Kidney epithelial cell (primary cell): ENCODE measurements around the gene CPNE2. TPM values are rescaled to one million over a fixed set of nuclear protein-coding genes. Genes with fewer than 3 reads are reported as not detected.

Experiments
- DNase-seq: peaks from one replicate; pipeline ENCODE4 v3.0.0-alpha.2; 2010; ENCODE audit warnings: low read depth
- H3K27me3 ChIP-seq: 2 replicates; pipeline ENCODE4 v1.6.0; 2011; ENCODE audit warnings: low read length; ENCODE audit not compliant: control insufficient read depth, insufficient read depth
- H3K36me3 ChIP-seq: 2 replicates; pipeline ENCODE4 v1.5.1; 2011; ENCODE audit warnings: low read length; ENCODE audit not compliant: control insufficient read depth, insufficient read depth
- H3K4me3 ChIP-seq: 2 replicates; pipeline ENCODE4 v1.5.1; 2011; ENCODE audit warnings: low read depth, mild to moderate bottlenecking, control low read depth, low read length
- total RNA-seq: library from RNA; depleted of rRNA; stranded (reverse); fragments of >200 nt; gene quantifications from 2 replicates; pipeline ENCODE4 v1.2.3, GENCODE V29; 2015
- TF ChIP-seq, protein P1 (sequence below): IDR thresholded peaks from 2 replicates; pipeline ENCODE4 v1.5.1; 2011; ENCODE audit warnings: mild to moderate bottlenecking, moderate library complexity, low read length, control low read depth, inconsistent platforms; ENCODE audit not compliant: insufficient read depth, poor library complexity, severe bottlenecking

The CPNE2 gene
- total RNA-seq, 1 donor from 2014 or later: 24.3 TPM

DNA sequence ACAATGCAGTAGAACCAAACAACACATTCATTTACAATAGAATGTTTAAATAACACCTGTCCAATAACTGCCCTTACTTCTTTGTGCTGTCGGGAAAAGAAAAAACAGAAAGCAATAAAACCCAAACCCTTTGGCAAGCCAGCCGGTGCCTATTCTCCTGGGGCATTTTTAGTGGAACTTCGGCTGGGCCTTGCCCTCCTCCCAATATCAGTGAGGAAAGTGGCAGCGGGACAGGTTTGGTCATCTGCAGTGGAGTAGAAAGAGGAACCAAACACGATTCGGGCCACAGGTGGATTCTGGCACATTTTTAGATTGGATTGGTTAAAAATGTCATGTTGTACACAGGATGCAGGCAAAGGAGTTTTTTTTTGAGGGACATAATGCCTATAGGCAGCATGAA is 61.5 kb downstream of the CPNE2 start:
- Histone ChIP-seq H3K36me3 (peaks cover 1% of the 10 kb centered on the region), H3K27me3 (no peaks in the 10 kb centered on the region), H3K4me3 (no peak overlapping the region)
- DNase-seq: no peak
- TF ChIP-seq, protein P1, sequence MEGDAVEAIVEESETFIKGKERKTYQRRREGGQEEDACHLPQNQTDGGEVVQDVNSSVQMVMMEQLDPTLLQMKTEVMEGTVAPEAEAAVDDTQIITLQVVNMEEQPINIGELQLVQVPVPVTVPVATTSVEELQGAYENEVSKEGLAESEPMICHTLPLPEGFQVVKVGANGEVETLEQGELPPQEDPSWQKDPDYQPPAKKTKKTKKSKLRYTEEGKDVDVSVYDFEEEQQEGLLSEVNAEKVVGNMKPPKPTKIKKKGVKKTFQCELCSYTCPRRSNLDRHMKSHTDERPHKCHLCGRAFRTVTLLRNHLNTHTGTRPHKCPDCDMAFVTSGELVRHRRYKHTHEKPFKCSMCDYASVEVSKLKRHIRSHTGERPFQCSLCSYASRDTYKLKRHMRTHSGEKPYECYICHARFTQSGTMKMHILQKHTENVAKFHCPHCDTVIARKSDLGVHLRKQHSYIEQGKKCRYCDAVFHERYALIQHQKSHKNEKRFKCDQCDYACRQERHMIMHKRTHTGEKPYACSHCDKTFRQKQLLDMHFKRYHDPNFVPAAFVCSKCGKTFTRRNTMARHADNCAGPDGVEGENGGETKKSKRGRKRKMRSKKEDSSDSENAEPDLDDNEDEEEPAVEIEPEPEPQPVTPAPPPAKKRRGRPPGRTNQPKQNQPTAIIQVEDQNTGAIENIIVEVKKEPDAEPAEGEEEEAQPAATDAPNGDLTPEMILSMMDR: no peak

GRCh38 chr16:57155702-57156350 is 63.4 kb downstream of the CPNE2 start:
- H3K27me3 ChIP-seq: no peaks in the 10 kb centered on the region
- H3K4me3 ChIP-seq: no peak overlapping the region
- TF ChIP-seq, protein P1: no peak
- DNase-seq: no peak
- peaks cover 1% of the 10 kb centered on the region for H3K36me3 ChIP-seq

- H3K4me3 ChIP-seq: no peak overlapping the region
- no peak for DNase-seq
- TF ChIP-seq, protein P1: no peak
- H3K27me3 ChIP-seq: no peaks in the 10 kb centered on the region
- H3K36me3 ChIP-seq: peaks cover 1% of the 10 kb centered on the region
Measured at GRCh38 chr16:57156351-57156703, 63.9 kb downstream of the CPNE2 start.

DNA sequence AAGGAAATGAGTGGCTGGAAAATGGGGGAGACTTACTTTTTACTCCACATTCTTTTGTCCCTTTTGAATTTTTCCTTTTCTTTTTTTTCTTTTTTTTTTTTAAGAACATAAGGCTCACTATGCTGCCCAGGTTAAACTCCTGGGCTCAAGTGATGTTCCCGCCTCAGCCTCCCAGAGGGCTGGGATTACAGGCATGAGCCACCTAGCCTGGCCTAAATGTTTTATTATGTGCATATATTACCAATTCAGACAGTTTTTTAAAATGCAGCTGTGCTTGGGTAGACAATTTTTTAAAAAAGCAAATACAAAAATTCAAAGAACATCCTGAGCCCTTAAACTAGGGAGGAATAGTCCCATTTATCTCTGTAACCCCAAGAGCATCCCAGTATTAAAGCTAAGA is 65.2 kb downstream of the CPNE2 start:
- H3K27me3 ChIP-seq: no peaks in the 10 kb centered on the region
- DNase-seq: no peak
- TF ChIP-seq, protein P1: no peak
- peaks cover 1% of the 10 kb centered on the region for H3K36me3 ChIP-seq
- no peak overlapping the region for H3K4me3 ChIP-seq

DNA sequence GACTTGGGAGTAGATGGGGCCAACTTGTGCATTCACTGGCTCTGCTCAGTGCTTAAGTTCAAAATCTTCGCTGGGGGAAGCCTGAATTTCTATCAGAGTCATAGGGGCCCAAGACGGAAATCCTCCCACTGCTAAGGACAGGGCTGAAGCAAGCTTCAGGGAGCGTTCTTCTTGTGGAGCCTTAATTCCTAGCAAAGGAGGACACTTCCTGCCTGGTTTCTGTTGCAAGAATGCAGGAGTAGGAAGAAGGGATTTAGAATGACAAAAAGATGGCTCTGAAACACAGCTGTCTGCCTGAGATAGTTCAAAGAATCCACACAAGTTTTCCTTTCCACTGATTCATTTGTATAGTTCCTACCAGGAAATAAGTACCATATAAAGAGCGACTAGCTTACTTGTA is 67.1 kb downstream of the CPNE2 start:
- Histone ChIP-seq H3K27me3 (no peaks in the 10 kb centered on the region), H3K36me3 (no peaks in the 10 kb centered on the region), H3K4me3 (no peak overlapping the region)
- TF ChIP-seq, protein P1: no peak
- no peak for DNase-seq

DNA sequence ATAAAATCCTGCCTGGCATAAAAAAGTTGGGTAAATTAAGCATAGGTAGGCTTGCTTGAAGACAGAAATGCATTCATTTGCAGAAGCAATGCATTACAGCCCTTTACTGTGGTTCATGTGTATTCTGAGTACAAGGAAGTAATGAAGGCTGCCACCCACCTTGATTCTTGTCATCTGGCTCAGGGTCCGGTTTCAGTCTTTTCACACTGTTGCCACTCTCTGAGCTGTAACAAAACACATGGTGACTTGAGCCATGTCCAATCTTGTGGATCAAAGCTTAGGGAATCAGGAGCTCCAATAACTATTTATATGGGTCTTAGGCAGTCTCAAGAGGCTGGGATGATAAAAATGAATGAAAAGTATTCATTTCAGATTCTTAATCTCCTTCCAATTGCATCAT is 71.5 kb downstream of the CPNE2 start:
- TF ChIP-seq, protein P1: no peak
- Histone ChIP-seq H3K4me3 (no peak overlapping the region), H3K36me3 (peaks cover 2% of the 10 kb centered on the region), H3K27me3 (no peaks in the 10 kb centered on the region)
- no peak for DNase-seq
